ENCODE data around the gene HOATZ.

GRCh38 chr11:111494040-111494439 lies 20.5 kb upstream of the HOATZ start:
- TF ChIP-seq CTCF (IDR thresholded peaks at IDR 0.05; ENCODE audit: insufficient read depth, low read depth, low read length) = no peak
- no peak for TF ChIP-seq EZH2 (IDR thresholded peaks at IDR 0.05; ENCODE audit: insufficient read depth, low read length)

Measured in astrocyte (in vitro differentiated cells and primary cell).